ENCODE data around the gene SMCO3. TPM values are rescaled to one million over a fixed set of nuclear protein-coding genes. Genes with fewer than 3 reads are reported as not detected.

The SMCO3 gene
- total RNA-seq, 1 experiment from 2014 or later, result not detected

DNA sequence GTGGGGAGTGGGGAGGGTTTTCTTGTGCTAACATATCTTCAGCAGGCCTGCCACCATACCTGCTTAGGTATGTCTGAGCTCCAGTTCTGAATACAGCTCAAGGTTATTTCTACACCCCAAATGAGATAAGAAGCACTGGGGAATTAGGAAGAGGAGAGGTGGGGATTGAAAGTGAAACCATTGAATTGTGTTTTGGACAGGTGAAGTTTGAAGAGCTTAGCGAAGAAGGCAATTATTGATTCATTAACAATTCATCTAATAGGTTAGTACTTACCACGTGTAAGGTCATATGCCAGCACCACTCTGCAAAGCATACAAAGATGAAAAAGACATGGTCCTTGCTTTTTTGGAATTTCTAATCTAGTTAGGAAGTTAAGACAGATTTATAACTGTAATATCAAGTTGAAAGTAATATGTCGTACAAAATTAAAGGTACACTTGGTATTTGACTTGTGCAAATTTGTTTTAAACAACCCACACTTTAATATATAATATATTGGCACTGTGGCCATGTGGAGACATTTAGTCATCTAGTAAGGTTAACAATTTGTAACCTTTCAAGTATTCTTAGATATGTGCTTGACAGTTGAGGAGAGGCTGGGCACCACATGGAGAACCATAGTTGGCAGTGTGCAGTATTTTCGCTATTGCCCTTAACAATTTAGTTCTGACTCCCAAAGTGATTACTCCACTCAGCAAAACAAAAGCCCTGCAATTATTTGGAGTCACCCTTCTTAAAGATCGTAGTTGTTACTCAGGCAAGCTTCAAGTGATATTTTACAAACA is 3.6 kb downstream of the SMCO3 start:
- Mint-ChIP-seq H3K4me1 (ENCODE audit: insufficient read depth, unreplicated experiment) (peaks cover 6% of the 10 kb centered on the region), H3K27me3 (ENCODE audit: insufficient read depth, unreplicated experiment) (no peaks in the 10 kb centered on the region), H3K36me3 (ENCODE audit: insufficient read depth, unreplicated experiment) (peaks cover 6% of the 10 kb centered on the region), H3K27ac (ENCODE audit: low read depth, unreplicated experiment) (no peak overlapping the region), H3K9me3 (ENCODE audit: unreplicated experiment) (no peaks in the 10 kb centered on the region), H3K4me3 (ENCODE audit: unreplicated experiment) (no peak overlapping the region)
- ChIA-PET POLR2A (interaction anchor here (0.6 to 2.6 kb wide), 11 partner anchors 23 to 411 kb away, joined by 3 to 22 read pairs (median 3); partner anchors contain the start of gene RERG), CTCF (interaction anchor here (0.5 to 5.3 kb wide), 31 partner anchors 9 to 1835 kb away, joined by 3 to 84 read pairs (median 5); partner anchors contain the start of genes ART4 and RERG)
- intact Hi-C loops (cut with micrococcal nuclease), result no loop called here
- no TSS peak for BruUV-seq (replicated peaks)
- TF ChIP-seq CTCF (IDR thresholded peaks at IDR 0.05; ENCODE audit: unreplicated experiment), result no peak
- no peak for DNase-seq (ENCODE audit: unreplicated experiment)

- TF ChIP-seq CTCF (IDR thresholded peaks at IDR 0.05; ENCODE audit: unreplicated experiment), result no peak
- ChIA-PET POLR2A (interaction anchor here (0.7 to 6.9 kb wide), 23 partner anchors 8 to 859 kb away, joined by 3 to 285 read pairs (median 5); a partner anchor contains a TSS), CTCF (interaction anchor here (0.7 kb wide), 1 partner anchor 187 kb away, joined by 3 read pairs; no protein-coding TSS in a partner anchor)
- Mint-ChIP-seq H3K4me1 (ENCODE audit: insufficient read depth, unreplicated experiment) (peaks cover 9% of the 10 kb centered on the region), H3K36me3 (ENCODE audit: insufficient read depth, unreplicated experiment) (peaks cover 26% of the 10 kb centered on the region), H3K27ac (ENCODE audit: low read depth, unreplicated experiment) (no peak overlapping the region), H3K9me3 (ENCODE audit: unreplicated experiment) (no peaks in the 10 kb centered on the region), H3K4me3 (ENCODE audit: unreplicated experiment) (no peak overlapping the region), H3K27me3 (ENCODE audit: insufficient read depth, unreplicated experiment) (no peaks in the 10 kb centered on the region)
- no peak for DNase-seq (ENCODE audit: unreplicated experiment)
- intact Hi-C loops (cut with micrococcal nuclease), result loop anchor here (1.0 to 2.0 kb wide), 3 partner anchors 21 to 33 kb away; a partner anchor contains a TSS
- BruUV-seq (replicated peaks), result TSS peak; percentile 78
Measured at GRCh38 chr12:14803830-14804160, 10.2 kb downstream of the SMCO3 start.

GRCh38 chr12:14803011-14803829 is 10.8 kb downstream of the SMCO3 start, which contains the start of the genes C12orf60 and WBP11:
TSS of gene C12orf60 (plus strand) at chr12:14803670. CDS start at chr12:14822936, 19,266 bp downstream.
TSS of gene WBP11 (minus strand) at chr12:14803478. CDS start at chr12:14801383, 2,095 bp downstream.
- Mint-ChIP-seq H3K4me3 (ENCODE audit: unreplicated experiment) (no peak within 1 kb of the TSS), H3K27ac (ENCODE audit: low read depth, unreplicated experiment) (no peak within 1 kb of the TSS), H3K36me3 (ENCODE audit: insufficient read depth, unreplicated experiment) (peaks cover 32% of the 10 kb centered on the region), H3K9me3 (ENCODE audit: unreplicated experiment) (no peaks in the 10 kb centered on the region), H3K27me3 (ENCODE audit: insufficient read depth, unreplicated experiment) (no peaks in the 10 kb centered on the region), H3K4me1 (ENCODE audit: insufficient read depth, unreplicated experiment) (peaks cover 9% of the 10 kb centered on the region)
- ChIA-PET POLR2A (interaction anchor here (0.6 to 6.9 kb wide), 30 partner anchors 8 to 859 kb away, joined by 3 to 285 read pairs (median 5); a partner anchor contains a TSS), CTCF (interaction anchor here (0.6 to 2.1 kb wide), 6 partner anchors 25 to 419 kb away, joined by 3 to 6 read pairs (median 4); a partner anchor contains a TSS)
- peak; percentile 99 for DNase-seq (ENCODE audit: unreplicated experiment)
- intact Hi-C loops (cut with micrococcal nuclease), result loop anchor here (1.0 to 2.0 kb wide), 3 partner anchors 22 to 34 kb away; a partner anchor contains a TSS
- TSS peak; percentile 46 for BruUV-seq (replicated peaks)
- TF ChIP-seq CTCF (IDR thresholded peaks at IDR 0.05; ENCODE audit: unreplicated experiment), result no peak

All from MCF 10A (cell line).